CD4-positive, alpha-beta T cell treated with Interleukin-6 for 4 hours (primary cell): ENCODE data around the gene MAGI2.

Experiments used
- DNase-seq: peaks from one replicate; pipeline ENCODE4 v3.0.0-alpha.2; 2020; ENCODE audit warnings: mixed read lengths

MAGI2 gene

GRCh38 chr7:78703391-78703790 lies 750.1 kb downstream of the MAGI2 start:
- no peak for DNase-seq

GRCh38 chr7:78702770-78703169 lies 750.7 kb downstream of the MAGI2 start:
- DNase-seq = no peak

GRCh38 chr7:78695826-78696225 lies 757.6 kb downstream of the MAGI2 start:
- no peak for DNase-seq

- DNase-seq = no peak
Measured at GRCh38 chr7:78691584-78691983, 761.9 kb downstream of the MAGI2 start.

GRCh38 chr7:78690174-78690573 lies 763.3 kb downstream of the MAGI2 start:
- no peak for DNase-seq

DNA sequence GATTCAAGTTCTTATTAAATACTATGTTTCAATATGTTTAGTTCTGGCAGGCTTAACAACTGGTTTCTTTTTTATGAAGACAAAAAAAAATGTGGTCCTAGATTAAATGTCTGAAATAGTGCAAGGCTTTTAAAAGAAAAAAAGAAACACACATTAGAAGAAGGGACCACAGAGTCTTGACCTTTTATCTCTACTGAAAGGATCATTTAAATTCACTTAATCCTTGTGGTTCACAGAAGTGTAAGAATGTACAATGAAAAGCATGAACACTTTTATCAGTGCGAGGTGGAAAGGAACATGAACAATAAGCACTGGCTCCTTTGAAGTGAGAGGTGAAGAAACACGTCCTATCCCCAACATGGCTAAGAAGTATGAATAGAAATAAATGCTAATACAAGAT lies 765.1 kb downstream of the MAGI2 start:
- DNase-seq = no peak

DNA sequence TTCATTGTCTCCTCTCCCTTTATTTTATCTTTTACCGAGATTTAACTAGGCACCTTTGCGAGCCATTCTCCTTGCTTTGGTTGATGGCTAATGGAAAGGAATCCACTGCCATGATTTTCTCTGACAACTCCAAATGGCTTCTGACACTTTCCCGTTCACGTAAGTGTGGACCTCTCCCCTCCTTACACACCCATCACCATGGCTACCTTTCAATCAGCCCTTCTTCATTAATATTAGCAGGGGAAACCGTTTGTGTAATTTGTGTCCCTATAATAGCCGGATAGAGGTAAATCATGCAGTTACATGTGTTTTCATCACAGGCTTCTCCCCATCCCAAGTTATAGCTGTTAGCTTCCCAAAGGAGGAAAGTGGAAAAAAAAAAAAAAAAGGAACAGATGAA lies 767.3 kb downstream of the MAGI2 start:
- DNase-seq = no peak

GRCh38 chr7:78684201-78684600 lies 769.3 kb downstream of the MAGI2 start:
- DNase-seq = no peak

DNA sequence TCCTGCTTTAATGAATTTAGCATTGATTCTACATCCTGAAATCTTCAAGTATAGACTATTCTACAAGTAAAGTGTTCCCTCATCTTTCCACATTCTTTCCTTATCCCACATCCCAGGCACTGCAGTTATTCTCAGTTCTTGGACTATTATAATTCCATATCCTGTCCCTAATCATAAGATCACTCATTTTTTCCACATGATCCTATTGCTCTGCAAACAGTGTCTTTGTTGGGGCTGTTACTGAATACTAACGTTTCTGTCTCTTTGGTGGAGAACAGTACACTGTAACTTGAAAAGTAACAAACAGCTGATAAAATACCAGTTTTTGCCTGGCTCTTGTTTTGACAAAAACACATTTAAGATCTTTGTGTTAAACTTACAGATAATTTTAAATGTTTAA lies 769.9 kb downstream of the MAGI2 start:
- no peak for DNase-seq

- DNase-seq = no peak
Measured at GRCh38 chr7:78679112-78679876, 774.2 kb downstream of the MAGI2 start.

DNA sequence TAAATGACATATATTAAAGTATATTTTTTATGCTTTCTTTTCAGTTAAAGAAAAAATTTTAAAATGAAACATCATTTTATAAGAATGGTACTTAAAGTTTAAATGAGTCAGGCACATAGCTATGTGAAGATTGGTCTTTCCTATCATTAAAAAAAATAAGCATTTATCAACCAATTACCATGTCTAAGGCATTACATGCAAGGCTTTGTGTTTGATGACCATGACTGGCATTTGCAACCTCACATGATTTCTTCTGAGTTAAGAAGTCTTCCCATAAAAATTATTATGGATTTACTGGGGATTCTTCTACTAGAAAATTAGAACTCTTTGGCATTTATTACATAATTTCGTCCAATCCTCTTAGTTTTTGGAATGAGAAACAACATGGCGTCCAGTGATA lies 776.1 kb downstream of the MAGI2 start:
- DNase-seq = no peak

DNA sequence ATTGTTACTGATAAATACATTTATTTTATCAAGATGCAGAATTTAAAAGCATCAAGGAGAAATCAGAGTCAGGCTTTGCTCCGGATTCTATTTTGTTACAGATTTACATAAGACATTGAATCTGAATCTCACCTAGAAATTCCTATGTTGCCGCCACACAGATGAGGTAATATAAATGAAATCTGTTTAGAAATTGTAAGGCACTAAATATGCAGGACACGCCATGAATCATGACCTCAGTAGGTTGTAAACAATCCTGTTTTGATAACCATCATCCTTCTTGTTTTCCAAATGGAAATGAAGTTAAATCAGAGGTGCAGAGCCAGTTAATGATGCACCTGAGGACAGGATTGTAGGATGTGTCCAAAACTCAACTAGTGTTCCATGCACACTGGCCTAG lies 778.0 kb downstream of the MAGI2 start:
- DNase-seq = no peak

DNA sequence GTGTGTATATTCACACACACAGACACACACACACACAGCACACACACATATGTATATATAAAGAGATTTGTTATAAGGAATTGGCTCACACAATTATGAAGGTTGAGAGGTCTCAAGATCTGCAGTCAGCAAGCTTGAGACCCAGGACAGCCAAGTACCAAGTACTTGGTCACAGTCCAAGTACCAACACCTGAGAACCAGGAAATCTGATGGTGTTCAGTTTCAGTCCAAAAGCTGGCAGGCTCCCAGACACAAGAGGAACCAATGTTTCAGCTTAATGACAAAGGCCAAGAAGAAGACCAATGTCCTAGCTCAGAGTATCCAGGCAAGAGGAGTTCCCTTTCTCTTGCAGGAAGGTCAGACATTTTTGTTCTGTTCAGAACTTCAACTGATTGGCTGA lies 780.2 kb downstream of the MAGI2 start:
- no peak for DNase-seq

GRCh38 chr7:78662939-78663338 lies 790.5 kb downstream of the MAGI2 start:
- no peak for DNase-seq

GRCh38 chr7:78649976-78650375 lies 803.5 kb downstream of the MAGI2 start:
- no peak for DNase-seq

GRCh38 chr7:78649236-78649635 lies 804.2 kb downstream of the MAGI2 start:
- no peak for DNase-seq

- DNase-seq = no peak
Measured at GRCh38 chr7:78642751-78643150, 810.7 kb downstream of the MAGI2 start.

DNA sequence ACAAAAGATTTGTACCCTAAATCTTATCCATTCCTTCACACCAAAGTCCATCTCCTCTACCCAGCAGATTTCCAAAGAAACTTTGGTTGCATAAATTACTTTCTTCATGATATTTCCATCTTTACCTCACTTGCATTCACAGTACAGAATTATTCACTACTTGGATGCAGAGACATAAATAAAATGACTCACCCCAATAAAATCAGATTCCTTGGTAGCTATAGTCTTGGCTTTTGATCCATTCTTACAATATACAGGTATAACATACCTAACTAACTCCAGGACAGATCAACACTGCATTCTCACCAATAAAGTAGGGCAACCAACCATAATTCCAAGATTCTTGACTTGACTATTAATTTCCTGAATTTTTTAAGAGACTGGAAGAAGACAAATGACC lies 815.1 kb downstream of the MAGI2 start:
- DNase-seq = no peak

GRCh38 chr7:78636727-78637126 lies 816.7 kb downstream of the MAGI2 start:
- DNase-seq = no peak

DNA sequence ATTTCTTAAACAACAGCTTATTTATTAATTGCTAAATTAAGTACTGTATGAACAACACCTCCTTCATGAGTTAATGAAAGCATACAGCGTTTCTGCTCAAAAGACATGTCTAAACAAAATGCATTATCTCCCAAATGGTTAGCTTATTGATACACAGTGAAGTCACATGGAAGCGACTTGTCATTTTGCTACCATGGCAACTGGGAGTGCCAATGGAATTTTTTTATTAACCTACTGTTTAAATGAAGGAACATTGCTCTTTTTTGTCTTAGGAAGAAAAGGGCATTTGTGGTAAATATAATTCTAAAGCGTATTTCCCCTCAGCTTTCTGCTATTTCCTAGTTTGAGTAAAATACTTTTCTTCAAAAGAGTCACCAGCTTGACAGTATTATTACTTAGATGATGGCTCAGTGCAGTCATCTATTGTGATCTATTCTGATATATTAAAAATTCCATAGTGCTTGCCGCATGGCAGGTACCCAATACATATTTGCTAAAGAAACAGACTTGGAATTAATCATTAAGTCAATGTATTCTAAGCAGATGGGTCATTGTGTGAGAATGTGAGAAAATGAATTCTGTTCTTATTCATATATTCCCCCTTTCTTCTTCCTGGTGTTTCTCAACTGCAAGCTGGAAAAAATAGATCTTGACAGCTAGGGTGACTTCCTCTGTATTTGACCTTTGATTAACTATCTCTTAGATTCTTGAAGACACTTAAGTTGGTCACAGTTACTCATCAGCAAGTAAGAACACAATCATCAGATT lies 818.3 kb downstream of the MAGI2 start:
- no peak for DNase-seq

GRCh38 chr7:78634093-78634492 lies 819.4 kb downstream of the MAGI2 start:
- no peak for DNase-seq

- no peak for DNase-seq
Measured at GRCh38 chr7:78620920-78621319, 832.5 kb downstream of the MAGI2 start.

DNA sequence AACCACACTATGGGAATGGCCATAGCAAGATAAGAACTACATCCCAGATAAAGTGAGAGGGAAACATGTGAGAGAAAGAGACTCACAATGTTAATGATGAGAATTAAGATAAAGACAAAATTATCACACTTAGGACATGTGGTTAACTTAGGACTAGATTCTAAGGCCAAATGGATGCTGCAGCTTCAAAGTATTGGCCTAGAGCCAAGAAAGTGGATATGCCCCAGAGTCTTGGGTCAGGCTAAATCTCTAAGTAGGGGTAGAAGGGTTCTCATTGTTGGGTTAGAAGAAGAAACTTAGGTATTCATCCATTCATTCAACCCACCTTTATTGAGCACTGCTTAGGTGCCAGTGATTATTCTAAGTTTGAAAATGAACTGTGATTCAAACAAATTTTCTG lies 836.9 kb downstream of the MAGI2 start:
- no peak for DNase-seq

DNA sequence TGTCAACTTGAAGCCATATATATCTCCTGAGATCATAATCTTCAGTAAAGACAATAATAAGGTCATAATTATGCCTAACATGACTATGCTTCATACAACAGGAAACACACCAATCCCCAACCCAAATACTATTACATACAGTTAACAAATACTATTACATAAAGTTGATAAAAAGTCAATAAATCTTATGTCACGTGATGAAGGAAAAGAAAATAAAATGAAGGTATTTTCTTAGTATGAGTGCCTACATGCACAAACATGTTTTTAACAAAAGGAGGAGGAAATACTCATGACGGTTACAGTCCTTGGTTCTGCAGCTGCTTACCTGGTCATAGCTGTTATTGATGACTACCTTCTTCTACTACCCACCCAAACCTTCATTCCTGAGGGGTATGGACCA lies 844.2 kb downstream of the MAGI2 start:
- no peak for DNase-seq

DNA sequence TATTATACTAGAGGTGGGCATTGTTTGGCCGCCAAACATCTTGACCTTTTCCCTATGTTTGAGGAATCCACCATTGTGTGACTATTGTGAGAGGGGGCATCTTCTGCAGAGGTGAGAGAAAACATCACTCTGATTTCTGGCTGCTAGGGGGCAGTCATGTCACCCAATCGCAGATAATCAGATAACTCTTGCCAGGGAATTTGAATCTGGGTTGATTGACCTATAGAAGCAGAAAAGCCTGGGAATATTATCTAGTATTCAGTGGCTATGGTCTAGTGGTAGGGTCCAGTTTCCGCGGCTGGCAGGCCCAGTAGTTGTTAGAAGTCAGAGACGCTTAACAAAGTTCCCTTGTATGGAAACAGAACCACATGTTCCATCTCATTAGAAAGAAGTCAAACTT lies 846.4 kb downstream of the MAGI2 start:
- DNase-seq = no peak
